Stimulated activated memory B cell treated with anti-CD40 and anti-IgM and Interleukin-4, amounts not matched to agents 10 μg/mL and 1 μg/mL and 100 μg/mL, for 72 hours (primary cell): ENCODE results near the gene POU4F2.

Source experiments
- ATAC-seq: fragments of 150-1000 bp; cut with Tn5 transposase; 2 replicates; pipeline ENCODE4 v1.10.0; 2021
- H3K27ac Mint-ChIP-seq: one replicate; pipeline ENCODE4 v1.8.0; 2022; ENCODE audit warnings: mild to moderate bottlenecking, mixed read lengths
- H3K27me3 Mint-ChIP-seq: one replicate; pipeline ENCODE4 v1.8.0; 2022; ENCODE audit warnings: mixed read lengths
- H3K36me3 Mint-ChIP-seq: one replicate; pipeline ENCODE4 v1.8.0; 2022; ENCODE audit warnings: mixed read lengths
- H3K4me1 Mint-ChIP-seq: one replicate; pipeline ENCODE4 v1.8.0; 2022; ENCODE audit warnings: mixed read lengths
- H3K4me3 Mint-ChIP-seq: one replicate; pipeline ENCODE4 v1.8.0; 2022; ENCODE audit warnings: mild to moderate bottlenecking, moderate library complexity, mixed read lengths
- H3K9me3 Mint-ChIP-seq: one replicate; pipeline ENCODE4 v1.8.0; 2022; ENCODE audit warnings: mixed read lengths

Gene POU4F2

GRCh38 chr4:146638786-146639505 lies at the start of gene POU4F2:
Gene POU4F2 (plus strand): TSS chr4:146638893. CDS start chr4:146639141, 248 bp downstream.
- Mint-ChIP-seq H3K4me3 (peak within 1 kb of the TSS; percentile 64), H3K9me3 (peaks cover 9% of the 10 kb centered on the region), H3K27ac (no peak within 1 kb of the TSS), H3K27me3 (peaks cover 90% of the 10 kb centered on the region), H3K4me1 (peaks cover 14% of the 10 kb centered on the region), H3K36me3 (no peaks in the 10 kb centered on the region)
- ATAC-seq: no peak

- Mint-ChIP-seq H3K27me3 (peaks cover 16% of the 10 kb centered on the region), H3K36me3 (no peaks in the 10 kb centered on the region), H3K9me3 (peaks cover 3% of the 10 kb centered on the region), H3K4me3 (no peak overlapping the region), H3K4me1 (no peaks in the 10 kb centered on the region), H3K27ac (no peak overlapping the region)
- ATAC-seq: no peak
These were observed 47.9 kb upstream of the POU4F2 start for GRCh38 chr4:146590801-146591200.

- Mint-ChIP-seq H3K4me1 (no peaks in the 10 kb centered on the region), H3K36me3 (no peaks in the 10 kb centered on the region), H3K27ac (no peak overlapping the region), H3K4me3 (no peak overlapping the region), H3K9me3 (peaks cover 3% of the 10 kb centered on the region), H3K27me3 (peaks cover 16% of the 10 kb centered on the region)
- no peak for ATAC-seq
These were observed 46.7 kb upstream of the POU4F2 start for GRCh38 chr4:146592019-146592418.

GRCh38 chr4:146632770-146633470 lies 5.8 kb upstream of the POU4F2 start:
- peaks cover 4% of the 10 kb centered on the region for H3K9me3 Mint-ChIP-seq
- no peaks in the 10 kb centered on the region for H3K36me3 Mint-ChIP-seq
- H3K27me3 Mint-ChIP-seq: peaks cover 79% of the 10 kb centered on the region
- no peak for ATAC-seq
- no peak overlapping the region for H3K4me3 Mint-ChIP-seq
- H3K4me1 Mint-ChIP-seq: peaks cover 6% of the 10 kb centered on the region
- H3K27ac Mint-ChIP-seq: no peak overlapping the region

GRCh38 chr4:146633471-146633800 lies 5.3 kb upstream of the POU4F2 start:
- Mint-ChIP-seq H3K4me1 (peaks cover 11% of the 10 kb centered on the region), H3K27me3 (peaks cover 79% of the 10 kb centered on the region), H3K4me3 (no peak overlapping the region), H3K9me3 (peaks cover 4% of the 10 kb centered on the region), H3K36me3 (no peaks in the 10 kb centered on the region), H3K27ac (no peak overlapping the region)
- no peak for ATAC-seq

GRCh38 chr4:146634825-146635224 lies 3.9 kb upstream of the POU4F2 start:
- Mint-ChIP-seq H3K4me1 (peaks cover 19% of the 10 kb centered on the region), H3K36me3 (no peaks in the 10 kb centered on the region), H3K4me3 (no peak overlapping the region), H3K9me3 (peaks cover 6% of the 10 kb centered on the region), H3K27me3 (peaks cover 79% of the 10 kb centered on the region), H3K27ac (no peak overlapping the region)
- no peak for ATAC-seq

GRCh38 chr4:146637621-146638332 lies 916 bp upstream of the POU4F2 start:
- peaks cover 20% of the 10 kb centered on the region for H3K4me1 Mint-ChIP-seq
- peak overlapping the region; percentile 64 for H3K4me3 Mint-ChIP-seq
- ATAC-seq: no peak
- H3K27ac Mint-ChIP-seq: no peak overlapping the region
- peaks cover 91% of the 10 kb centered on the region for H3K27me3 Mint-ChIP-seq
- H3K9me3 Mint-ChIP-seq: peaks cover 6% of the 10 kb centered on the region
- no peaks in the 10 kb centered on the region for H3K36me3 Mint-ChIP-seq

GRCh38 chr4:146638333-146638785 lies 334 bp upstream of the POU4F2 start:
- ATAC-seq: no peak
- Mint-ChIP-seq H3K27ac (no peak overlapping the region), H3K4me1 (peaks cover 17% of the 10 kb centered on the region), H3K4me3 (peak overlapping the region; percentile 64), H3K9me3 (peaks cover 7% of the 10 kb centered on the region), H3K27me3 (peaks cover 90% of the 10 kb centered on the region), H3K36me3 (no peaks in the 10 kb centered on the region)

- Mint-ChIP-seq H3K27ac (no peak overlapping the region), H3K36me3 (no peaks in the 10 kb centered on the region), H3K4me1 (peaks cover 14% of the 10 kb centered on the region), H3K4me3 (peak overlapping the region; percentile 35), H3K9me3 (peaks cover 9% of the 10 kb centered on the region), H3K27me3 (peaks cover 92% of the 10 kb centered on the region)
- ATAC-seq: no peak
These were observed 826 bp downstream of the POU4F2 start for GRCh38 chr4:146639506-146639932.

GRCh38 chr4:146640021-146640464 lies 1.4 kb downstream of the POU4F2 start:
- no peak overlapping the region for H3K4me3 Mint-ChIP-seq
- no peak for ATAC-seq
- no peak overlapping the region for H3K27ac Mint-ChIP-seq
- H3K36me3 Mint-ChIP-seq: no peaks in the 10 kb centered on the region
- peaks cover 9% of the 10 kb centered on the region for H3K9me3 Mint-ChIP-seq
- peaks cover 97% of the 10 kb centered on the region for H3K27me3 Mint-ChIP-seq
- peaks cover 14% of the 10 kb centered on the region for H3K4me1 Mint-ChIP-seq

GRCh38 chr4:146640465-146641061 lies 1.9 kb downstream of the POU4F2 start:
- H3K27ac Mint-ChIP-seq: no peak overlapping the region
- H3K36me3 Mint-ChIP-seq: no peaks in the 10 kb centered on the region
- no peak overlapping the region for H3K4me3 Mint-ChIP-seq
- peaks cover 98% of the 10 kb centered on the region for H3K27me3 Mint-ChIP-seq
- peaks cover 14% of the 10 kb centered on the region for H3K4me1 Mint-ChIP-seq
- ATAC-seq: no peak
- peaks cover 9% of the 10 kb centered on the region for H3K9me3 Mint-ChIP-seq

- Mint-ChIP-seq H3K9me3 (peaks cover 9% of the 10 kb centered on the region), H3K27me3 (peaks cover 98% of the 10 kb centered on the region), H3K27ac (no peak overlapping the region), H3K4me1 (peaks cover 14% of the 10 kb centered on the region), H3K4me3 (no peak overlapping the region), H3K36me3 (no peaks in the 10 kb centered on the region)
- ATAC-seq: no peak
These were observed 3.1 kb downstream of the POU4F2 start for GRCh38 chr4:146641762-146642161.

- Mint-ChIP-seq H3K36me3 (no peaks in the 10 kb centered on the region), H3K27ac (no peak overlapping the region), H3K27me3 (peaks cover 92% of the 10 kb centered on the region), H3K4me1 (peaks cover 7% of the 10 kb centered on the region), H3K4me3 (no peak overlapping the region), H3K9me3 (peaks cover 5% of the 10 kb centered on the region)
- no peak for ATAC-seq
These were observed 5.2 kb downstream of the POU4F2 start for GRCh38 chr4:146643812-146644401.

GRCh38 chr4:146645921-146646320 lies 7.2 kb downstream of the POU4F2 start:
- no peak overlapping the region for H3K27ac Mint-ChIP-seq
- peaks cover 3% of the 10 kb centered on the region for H3K9me3 Mint-ChIP-seq
- no peaks in the 10 kb centered on the region for H3K36me3 Mint-ChIP-seq
- no peaks in the 10 kb centered on the region for H3K4me1 Mint-ChIP-seq
- H3K27me3 Mint-ChIP-seq: peaks cover 92% of the 10 kb centered on the region
- ATAC-seq: no peak
- H3K4me3 Mint-ChIP-seq: no peak overlapping the region
